Right lobe of liver (tissue), 6 donors: ENCODE data around the gene CEP72. TPM values are rescaled to one million over a fixed set of nuclear protein-coding genes. Genes with fewer than 3 reads are reported as not detected.

ENCODE experiments used
- ATAC-seq, 4 donors: fragments of 200-7000 bp; cut with Tn5 transposase; one replicate each; pipeline ENCODE4 v1.9.1; 2020; ENCODE audit warnings: mild to moderate bottlenecking in 4 of 4, moderate library complexity in 4 of 4
- DNase-seq, 3 donors: peaks; one replicate each; pipeline ENCODE4 v3.0.0-alpha.2; 2020
- H3K27ac ChIP-seq, 3 donors: fragments of 200-600 bp; one replicate each; pipeline ENCODE4 v1.8.0; 2022
- H3K27me3 ChIP-seq, 2 donors: fragments of 200-600 bp; one replicate each; pipeline ENCODE4 v1.8.0; 2022
- H3K36me3 ChIP-seq, 4 donors: fragments of 200-600 bp; sonication (generic) in 1 of 4; one replicate each; pipeline versions ENCODE4 v1.5.1 to v1.8.0; 2017 to 2022; ENCODE audit warnings: control low read depth in 1 of 4
- H3K4me1 ChIP-seq, 4 donors: fragments of 200-600 bp; sonication (generic) in 1 of 4; one replicate each; pipeline versions ENCODE4 v1.5.1 to v1.8.0; 2017 to 2022; ENCODE audit warnings: control low read depth in 1 of 4
- H3K4me3 ChIP-seq, 3 donors: fragments of 200-600 bp; one replicate each; pipeline ENCODE4 v1.8.0; 2022
- H3K9me3 ChIP-seq, 4 donors: fragments of 200-600 bp; sonication (generic) in 1 of 4; one replicate each; pipeline versions ENCODE4 v1.5.1 to v1.8.0; 2017 to 2022; ENCODE audit warnings: control low read depth in 1 of 4
- CTCF ChIP-seq, 4 donors: fragments of 200-600 bp in 3 of 4; fragments of 450-650 bp in 1 of 4; IDR thresholded peaks; one replicate each; pipeline versions ENCODE4 v1.5.1 to v1.8.0; 2016 to 2022; ENCODE audit warnings: antibody characterized with exemption in 4 of 4, mild to moderate bottlenecking in 2 of 4
- POLR2A ChIP-seq: fragments of 450-650 bp; IDR thresholded peaks from one replicate; pipeline ENCODE4 v1.6.1; 2017; ENCODE audit warnings: antibody characterized with exemption, mild to moderate bottlenecking
- WGBS: methylation state at CpG from one replicate; pipeline ENCODE4 v1.1.6; 2018; ENCODE audit warnings: low coverage, low lambda C conversion rate; ENCODE audit not compliant: insufficient coverage; ENCODE audit errors: missing lambda C conversion rate; 5-methylcytosine and 5-hydroxymethylcytosine counted together
- intact Hi-C, 2 donors: fragments of 100-400 bp; cut with DNase I; formaldehyde crosslinking; loops; one replicate each; pipeline versions ENCODE4 v1.11.2 to v1.14.1; 2022
- total RNA-seq, 6 experiments: library from RNA; depleted of rRNA in 2 of 6; stranded (reverse); fragments of >200 nt in 2 of 6; fragmentation: NEBNext Ultra II Directional in 3 of 6; extraction: Animal tissue kit (Norgen Biotek cat#: 25700) in 3 of 6; gene quantifications; one replicate each; pipeline versions ENCODE4 v1.1.0 to v1.2.4, GENCODE V29; 2016 to 2023
- donor health status: DM: no; HTN: yes; CAD: no.
- donor health status: DM: no; HTN: no; CAD: no.
- donor health status: DM: no; HTN: no; CAD: no.
- donor health status: DM: no; HTN: yes; CAD: no.
- donor health status: DM: no; HTN: yes; CAD: no.

The CEP72 gene
- total RNA-seq, 6 experiments from 2014 or later: 3.4 to 6.0 (median 4.2) TPM

GRCh38 chr5:606526-607399, 5.4 kb upstream of the CEP72 start:
- Histone ChIP-seq H3K27me3 (no peaks in the 10 kb centered on the region), H3K36me3 (no peaks in the 10 kb centered on the region), H3K27ac (no peak overlapping the region), H3K9me3 (no peaks in the 10 kb centered on the region), H3K4me1 (no peaks in the 10 kb centered on the region), H3K4me3 (no peak overlapping the region)
- TF ChIP-seq POLR2A (no peak), CTCF (IDR thresholded peaks at IDR 0.05) (no peak)
- DNase-seq (peak in 2 of 3 donors; percentile 23 to 49), ATAC-seq (no peak)
- intact Hi-C loops: no loop called here
- WGBS: 73% methylated on average over 3 of the region's 21 CpGs

GRCh38 chr5:607541-608428, 4.4 kb upstream of the CEP72 start:
- DNase-seq (peak in 1 of 3 donors; percentile 46), ATAC-seq (no peak)
- Histone ChIP-seq H3K9me3 (no peaks in the 10 kb centered on the region), H3K4me1 (no peaks in the 10 kb centered on the region), H3K36me3 (no peaks in the 10 kb centered on the region), H3K27me3 (no peaks in the 10 kb centered on the region), H3K4me3 (no peak overlapping the region), H3K27ac (no peak overlapping the region)
- intact Hi-C loops: no loop called here
- WGBS: 61% methylated on average over 15 of the region's 37 CpGs
- TF ChIP-seq POLR2A: no peak
- no peak for TF ChIP-seq CTCF (IDR thresholded peaks at IDR 0.05)

GRCh38 chr5:608429-609370, 3.4 kb upstream of the CEP72 start:
- intact Hi-C loops: no loop called here
- Histone ChIP-seq H3K27ac (no peak overlapping the region), H3K9me3 (no peaks in the 10 kb centered on the region), H3K27me3 (no peaks in the 10 kb centered on the region), H3K4me1 (peaks cover 0 to 2% (median under 1%) of the 10 kb centered on the region in 4 donors), H3K4me3 (no peak overlapping the region), H3K36me3 (no peaks in the 10 kb centered on the region)
- no peak for ATAC-seq
- 67% methylated on average over 5 of the region's 31 CpGs for WGBS
- TF ChIP-seq CTCF (IDR thresholded peaks at IDR 0.05): no peak
- no peak for TF ChIP-seq POLR2A
- peak in 1 of 3 donors; percentile 49 for DNase-seq

- Histone ChIP-seq H3K27me3 (no peaks in the 10 kb centered on the region), H3K4me3 (no peak overlapping the region), H3K9me3 (no peaks in the 10 kb centered on the region), H3K36me3 (no peaks in the 10 kb centered on the region), H3K4me1 (peaks cover 0 to 6% (median 2%) of the 10 kb centered on the region in 4 donors), H3K27ac (no peak overlapping the region)
- ATAC-seq (no peak), DNase-seq (peak in 1 of 3 donors; percentile 28)
- 82% methylated on average over 3 of the region's 5 CpGs for WGBS
- TF ChIP-seq POLR2A (no peak), CTCF (IDR thresholded peaks at IDR 0.05) (no peak)
- intact Hi-C loops: no loop called here
These were observed 2.6 kb upstream of the CEP72 start for GRCh38 chr5:609506-609905.
